ENCODE results near the gene ARL5A.

- TF ChIP-seq, protein P1, sequence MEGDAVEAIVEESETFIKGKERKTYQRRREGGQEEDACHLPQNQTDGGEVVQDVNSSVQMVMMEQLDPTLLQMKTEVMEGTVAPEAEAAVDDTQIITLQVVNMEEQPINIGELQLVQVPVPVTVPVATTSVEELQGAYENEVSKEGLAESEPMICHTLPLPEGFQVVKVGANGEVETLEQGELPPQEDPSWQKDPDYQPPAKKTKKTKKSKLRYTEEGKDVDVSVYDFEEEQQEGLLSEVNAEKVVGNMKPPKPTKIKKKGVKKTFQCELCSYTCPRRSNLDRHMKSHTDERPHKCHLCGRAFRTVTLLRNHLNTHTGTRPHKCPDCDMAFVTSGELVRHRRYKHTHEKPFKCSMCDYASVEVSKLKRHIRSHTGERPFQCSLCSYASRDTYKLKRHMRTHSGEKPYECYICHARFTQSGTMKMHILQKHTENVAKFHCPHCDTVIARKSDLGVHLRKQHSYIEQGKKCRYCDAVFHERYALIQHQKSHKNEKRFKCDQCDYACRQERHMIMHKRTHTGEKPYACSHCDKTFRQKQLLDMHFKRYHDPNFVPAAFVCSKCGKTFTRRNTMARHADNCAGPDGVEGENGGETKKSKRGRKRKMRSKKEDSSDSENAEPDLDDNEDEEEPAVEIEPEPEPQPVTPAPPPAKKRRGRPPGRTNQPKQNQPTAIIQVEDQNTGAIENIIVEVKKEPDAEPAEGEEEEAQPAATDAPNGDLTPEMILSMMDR (IDR thresholded peaks at IDR 0.05) = no peak
- TF ChIP-seq ZFX (IDR thresholded peaks at IDR 0.05; ENCODE audit: borderline replicate concordance) = no peak
Measured at GRCh38 chr2:151783133-151783520, 45.1 kb downstream of the ARL5A start.

Data from 22Rv1 (cell line).